GM18868 (cell line): ENCODE measurements around the gene SHH.

Experiments
- ATAC-seq: cut with Tn5 transposase; IDR thresholded peaks from one replicate; pipeline ENCODE4 v1.9.1; 2021; ENCODE audit warnings: mild to moderate bottlenecking, moderate library complexity; ENCODE audit not compliant: unreplicated experiment

Gene SHH

GRCh38 chr7:155769701-155770100 is 42.6 kb downstream of the SHH start:
- ATAC-seq = no peak

GRCh38 chr7:155766966-155767916 is 45.0 kb downstream of the SHH start:
- no peak for ATAC-seq

DNA sequence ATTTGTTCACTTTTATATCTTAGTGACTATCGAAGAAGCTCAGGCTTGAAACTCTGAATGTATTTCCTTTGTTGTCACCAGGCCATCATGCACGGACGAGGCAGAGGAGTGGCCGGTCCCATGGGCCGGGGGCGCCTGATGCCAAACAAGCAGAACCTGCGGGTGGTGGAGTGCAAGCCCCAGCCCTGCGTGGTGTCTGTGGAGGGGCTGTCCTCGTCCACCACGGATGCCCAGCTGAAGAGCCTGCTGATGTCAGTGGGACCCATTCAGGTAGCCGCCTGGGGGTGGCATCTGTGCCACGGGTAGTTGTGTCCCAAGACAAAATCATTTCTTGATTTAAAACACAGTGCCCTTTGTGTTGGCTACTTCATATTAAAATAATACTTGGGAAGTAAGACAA is 45.9 kb downstream of the SHH start:
- ATAC-seq = no peak

- no peak for ATAC-seq
Observed at GRCh38 chr7:155765458-155765857, 46.8 kb downstream of the SHH start.

DNA sequence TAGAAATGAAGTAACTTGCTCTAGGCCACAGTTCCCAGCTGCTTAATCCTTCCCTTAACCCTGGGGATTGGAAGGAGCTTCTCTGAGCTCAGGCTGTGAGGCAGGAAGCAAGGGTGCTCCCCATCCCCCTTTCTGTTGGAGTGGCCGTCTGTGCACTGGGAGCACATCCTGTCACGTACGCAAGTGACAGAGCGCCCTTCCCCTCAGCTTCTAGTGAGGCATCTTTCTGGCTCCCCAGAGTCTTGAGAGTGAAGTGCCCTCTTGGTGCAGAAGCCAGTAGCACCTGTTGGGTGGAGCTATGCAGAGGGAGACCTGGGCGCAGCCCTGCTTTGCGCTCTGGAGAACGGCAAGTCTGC is 47.8 kb downstream of the SHH start:
- ATAC-seq = peak; percentile 64

DNA sequence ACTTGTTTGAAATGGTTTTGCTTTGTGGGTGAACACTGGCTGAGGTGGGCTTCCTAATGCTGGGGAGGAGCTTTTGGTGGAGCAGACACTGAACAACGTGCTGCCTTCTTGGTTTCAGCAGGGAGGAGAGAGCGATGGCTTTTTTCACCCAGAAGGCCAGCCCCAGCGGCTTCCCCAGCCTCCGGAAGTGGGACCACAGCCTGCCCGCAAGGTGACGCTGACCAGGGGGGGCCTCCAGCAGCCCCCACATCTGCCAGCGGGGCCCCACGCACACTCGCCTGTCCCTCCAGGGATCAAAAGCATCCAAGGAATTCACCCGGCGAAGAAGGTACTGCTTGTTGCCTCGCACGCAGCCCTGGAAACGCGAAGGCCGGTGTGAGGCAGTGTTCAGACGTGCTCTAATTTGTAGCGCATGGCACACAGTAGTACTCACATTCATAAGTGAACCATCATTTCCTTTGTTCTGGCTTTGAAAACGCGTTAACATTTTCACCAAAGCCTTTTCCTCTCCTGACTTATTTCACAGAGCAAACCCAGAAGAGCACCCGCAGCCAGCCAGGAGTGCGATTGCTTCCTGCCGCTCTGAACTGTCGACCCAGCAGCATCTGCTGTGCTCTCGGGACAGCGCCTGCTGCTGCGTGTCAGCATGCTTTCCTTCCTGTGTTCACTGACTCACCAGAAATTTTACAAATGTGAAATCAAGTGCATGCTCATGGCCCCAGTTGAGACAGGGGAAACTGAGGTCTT is 48.4 kb downstream of the SHH start:
- ATAC-seq = peak; percentile 72

DNA sequence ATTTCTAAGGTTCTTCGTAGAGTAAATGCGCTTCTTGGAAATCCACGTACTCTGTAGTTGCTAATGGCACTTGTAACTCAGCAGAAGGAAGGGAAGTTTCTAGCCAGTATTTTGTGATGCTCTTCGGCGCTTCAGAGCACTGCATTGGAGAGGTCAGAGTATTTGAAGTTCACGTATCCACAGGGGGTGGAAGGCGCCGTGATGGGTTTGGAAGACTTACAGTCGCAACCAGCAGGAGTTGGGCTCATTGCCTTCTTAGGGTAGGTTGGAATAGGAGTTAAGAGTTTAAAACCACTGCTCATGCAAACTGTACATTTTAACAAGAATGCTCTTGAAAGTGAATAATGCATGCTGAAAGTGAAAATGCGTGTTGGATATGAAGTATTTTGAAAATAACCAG is 49.1 kb downstream of the SHH start:
- no peak for ATAC-seq

DNA sequence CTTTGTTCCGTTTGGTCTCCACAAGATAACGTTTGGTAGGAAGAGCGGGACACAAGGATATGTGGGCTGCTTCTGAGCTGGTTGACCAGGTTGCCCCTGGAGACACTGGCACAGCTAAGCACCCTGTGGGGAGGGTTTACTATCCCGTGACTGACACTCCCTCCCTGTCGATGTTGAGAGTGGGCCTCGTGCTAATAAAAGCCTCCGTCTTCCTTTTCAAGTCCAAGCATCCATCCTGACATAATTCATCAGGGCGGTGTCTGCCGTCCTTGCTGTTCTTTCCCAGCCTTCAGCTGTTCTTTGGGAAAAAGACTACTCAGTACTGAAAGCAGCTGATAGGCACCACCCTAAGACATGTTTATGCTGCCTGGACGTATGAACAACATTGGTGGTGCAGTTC is 49.6 kb downstream of the SHH start:
- no peak for ATAC-seq

DNA sequence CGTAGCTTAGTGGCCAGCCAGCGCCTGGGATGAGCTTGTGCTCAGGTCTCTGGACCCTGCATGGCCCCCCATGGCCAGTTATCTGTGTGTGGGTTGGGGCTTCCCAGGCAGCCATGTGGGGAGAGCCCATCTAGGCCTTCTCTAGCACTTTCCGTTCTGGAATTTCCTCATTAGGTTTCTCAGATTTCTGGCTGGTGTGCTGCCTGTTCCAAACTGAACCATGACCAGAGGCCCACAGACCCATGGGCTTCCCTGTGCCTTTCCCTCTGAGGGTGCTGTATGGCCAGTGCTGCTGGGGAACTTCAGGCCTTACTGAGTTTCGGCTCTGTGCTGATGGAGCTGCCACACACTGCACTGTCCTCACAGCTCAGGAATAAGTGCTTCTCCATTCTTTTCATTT is 50.2 kb downstream of the SHH start:
- no peak for ATAC-seq

DNA sequence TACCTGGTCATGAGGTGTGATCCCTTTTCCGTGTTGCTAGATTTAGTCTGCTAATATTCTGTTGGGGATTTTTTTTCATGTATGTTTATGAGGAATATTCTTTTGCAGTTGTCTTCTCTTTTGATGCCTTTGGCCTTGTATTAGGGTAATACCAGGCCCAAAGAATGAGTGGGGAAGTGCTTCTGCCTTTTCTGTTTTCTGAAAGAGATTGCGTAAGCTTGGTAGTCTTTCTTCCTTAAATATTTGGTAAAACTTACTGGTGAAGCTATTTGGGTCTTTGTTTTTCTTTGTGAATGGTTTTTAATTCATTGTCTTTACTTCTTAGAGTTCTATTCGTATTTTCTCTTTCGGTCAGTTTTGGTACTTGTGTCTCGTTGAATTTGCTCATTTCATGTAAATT is 51.1 kb downstream of the SHH start:
- no peak for ATAC-seq

- ATAC-seq = no peak
Observed at GRCh38 chr7:155759740-155760430, 52.4 kb downstream of the SHH start.

DNA sequence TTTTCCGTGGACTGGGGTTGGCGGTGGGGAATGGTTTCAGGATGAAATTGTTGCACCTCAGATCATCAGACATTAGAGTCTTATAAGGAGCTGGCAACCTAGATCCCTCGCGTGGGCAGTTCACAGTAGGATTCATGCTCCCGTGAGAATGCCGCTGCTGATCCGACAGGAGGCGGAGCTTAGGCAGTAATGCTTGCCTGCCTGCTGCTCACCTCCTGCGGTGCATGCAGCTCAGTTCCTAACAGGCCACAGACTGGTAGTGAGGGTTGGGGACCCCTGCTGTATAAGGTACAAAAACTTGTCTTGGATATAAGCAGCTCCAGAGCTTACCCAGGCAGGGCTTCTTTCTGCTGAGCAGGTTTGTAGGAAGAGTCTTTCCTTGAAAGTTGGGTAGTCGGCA is 53.9 kb downstream of the SHH start:
- no peak for ATAC-seq

- ATAC-seq = peak; percentile 36
Observed at GRCh38 chr7:155756322-155756721, 55.9 kb downstream of the SHH start.

DNA sequence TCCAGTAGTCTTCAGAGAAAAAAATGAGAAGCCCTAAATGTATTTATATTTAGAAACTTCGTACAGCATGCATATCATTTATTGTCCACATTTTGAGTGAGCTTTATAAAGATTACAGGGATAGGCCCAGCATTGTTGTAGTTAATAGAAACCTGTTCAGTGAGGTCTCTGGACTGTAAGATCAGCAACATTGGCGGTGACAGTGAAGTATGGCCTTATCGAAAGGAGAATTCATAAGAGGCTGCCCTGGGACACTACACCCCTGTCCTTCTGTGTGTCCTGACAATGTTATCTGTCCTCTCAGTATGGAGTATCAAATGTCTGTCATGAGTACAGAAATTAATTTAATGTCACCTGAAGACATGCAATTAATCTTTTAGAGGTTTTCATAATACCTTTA is 57.2 kb downstream of the SHH start:
- no peak for ATAC-seq

DNA sequence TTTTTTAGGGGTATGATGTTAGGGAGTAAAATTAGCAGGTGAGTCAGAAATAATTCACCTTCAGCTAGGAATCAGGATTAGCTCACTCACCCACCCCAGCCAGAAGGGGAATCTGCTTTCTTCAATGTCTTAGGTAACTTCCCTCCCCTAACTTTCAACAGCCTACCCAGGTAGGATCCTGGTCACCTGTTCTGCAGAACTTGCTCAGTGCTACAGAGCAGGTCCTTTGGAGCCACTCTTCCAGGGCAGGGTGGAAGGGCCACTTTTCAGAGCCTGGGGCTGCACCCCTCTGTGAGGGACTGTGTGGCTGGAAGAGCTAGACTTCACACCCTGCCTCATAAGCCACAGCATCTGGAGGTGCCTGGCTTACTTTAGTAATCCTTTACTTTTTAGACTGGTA is 58.1 kb downstream of the SHH start:
- no peak for ATAC-seq

DNA sequence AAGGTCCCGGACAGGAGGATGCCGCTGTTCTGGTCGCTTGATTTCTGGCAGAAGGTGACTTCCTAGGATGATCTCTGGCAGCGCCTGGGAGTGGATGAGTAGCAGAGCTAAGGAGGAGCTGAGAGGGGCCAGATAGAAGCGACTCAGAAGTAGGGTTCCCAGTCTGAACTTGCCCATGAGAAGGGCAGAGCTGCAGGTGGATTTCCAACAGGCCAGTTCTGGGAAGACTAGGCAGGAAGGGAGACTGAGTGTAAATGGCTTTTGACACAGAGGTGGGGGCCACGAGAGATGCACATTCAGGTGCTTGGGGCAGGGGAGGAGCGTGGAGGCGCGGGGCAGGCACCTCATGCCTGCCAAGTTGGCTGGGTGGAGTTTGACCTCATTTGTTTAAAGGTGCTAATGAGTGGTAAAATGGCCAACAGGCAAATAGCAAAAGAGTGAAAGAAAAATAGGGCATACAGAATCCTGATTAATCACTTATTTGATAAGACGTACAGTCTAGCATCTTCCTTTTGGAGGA is 58.8 kb downstream of the SHH start:
- ATAC-seq = no peak

DNA sequence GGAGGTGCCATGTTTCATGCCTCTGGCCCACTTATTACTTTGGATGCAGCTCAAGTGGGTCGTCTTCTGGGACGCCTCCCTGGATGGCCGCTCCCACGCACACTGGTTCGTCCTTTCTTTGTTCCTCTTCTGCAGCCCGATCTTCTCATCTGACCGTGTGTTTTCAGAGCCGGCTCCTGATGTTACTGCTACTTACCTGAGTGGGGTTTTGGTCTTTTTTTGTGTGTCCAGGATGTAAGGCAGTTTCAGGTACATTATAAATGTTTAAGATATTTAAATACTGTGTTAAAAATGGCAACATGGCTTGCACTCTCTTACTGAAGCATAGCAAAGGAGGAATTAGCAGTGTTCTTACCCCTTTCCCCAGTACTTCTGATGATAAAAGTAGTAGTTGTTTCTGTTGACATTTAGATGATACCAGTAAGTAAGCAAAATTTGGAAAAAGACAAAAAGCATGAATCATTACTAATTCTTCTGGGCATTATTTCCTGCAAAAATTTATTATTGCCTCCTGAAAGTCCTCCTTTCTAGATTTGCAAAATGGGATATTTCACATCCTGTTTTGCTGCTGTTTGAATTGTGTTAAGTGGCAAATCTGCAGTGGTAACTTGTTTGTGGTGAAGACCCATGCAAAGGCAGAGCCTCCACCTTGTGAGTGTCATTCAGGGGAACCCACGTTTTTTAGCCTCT is 59.4 kb downstream of the SHH start:
- peak; percentile 57 for ATAC-seq

- no peak for ATAC-seq
Observed at GRCh38 chr7:155751409-155751808, 60.9 kb downstream of the SHH start.

DNA sequence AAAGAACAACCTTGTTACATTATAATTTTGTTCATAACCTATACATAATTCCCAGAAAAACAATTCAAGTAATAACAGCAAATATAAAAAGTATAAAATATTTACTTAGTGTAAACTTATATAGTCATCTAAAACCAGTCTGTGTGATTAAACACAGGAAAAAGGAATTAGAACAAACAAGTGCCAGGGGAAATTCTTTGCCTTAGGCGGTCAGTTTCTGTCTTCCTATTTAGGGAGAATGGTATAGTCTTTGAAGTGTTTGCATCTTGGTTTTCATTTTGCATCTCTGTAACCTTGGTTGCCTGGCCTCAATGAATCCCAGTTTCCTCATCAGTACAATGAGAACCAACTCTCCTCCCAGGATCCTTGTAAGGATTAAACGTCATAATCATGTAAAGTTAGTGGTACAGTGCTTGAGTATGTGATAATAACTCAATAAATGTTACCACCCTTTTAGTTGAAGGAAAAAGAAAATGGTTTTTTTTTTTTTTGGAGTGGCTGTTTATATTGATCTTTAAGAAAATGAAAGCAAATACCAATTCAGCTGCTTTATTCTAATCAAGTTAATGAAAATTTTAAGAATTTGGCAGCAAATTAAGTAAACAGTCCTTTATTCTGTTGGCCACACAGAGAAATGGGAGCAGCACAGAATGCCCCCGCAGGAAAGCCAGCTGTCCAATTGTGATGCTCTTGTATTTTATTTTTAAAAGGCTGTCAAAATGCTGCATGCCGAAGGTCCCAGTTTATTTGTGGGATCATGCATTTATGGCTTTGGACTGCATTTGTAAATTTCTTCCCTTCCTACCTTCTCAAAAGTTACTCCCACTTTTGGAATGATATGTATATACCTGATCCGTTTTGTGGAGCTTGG is 61.8 kb downstream of the SHH start:
- no peak for ATAC-seq
